OCI-LY1 (cell line): ENCODE data around the gene RBM46.

Experiments used
- H2AFZ ChIP-seq: fragments of 200-600 bp; sonication (generic), shearing (Covaris generic); 2 replicates; pipeline ENCODE4 v1.6.0; 2014; ENCODE audit warnings: antibody characterized with exemption, mild to moderate bottlenecking, low read length
- H3F3A ChIP-seq: fragments of 200-600 bp; sonication (generic), shearing (Covaris generic); 2 replicates; pipeline ENCODE4 v1.6.0; 2014; ENCODE audit warnings: mild to moderate bottlenecking, antibody characterized with exemption, low read length, moderate library complexity; ENCODE audit not compliant: insufficient read depth
- H3K27ac ChIP-seq: fragments of 200-600 bp; sonication (generic); 2 replicates; pipeline ENCODE4 v1.5.1; 2014; ENCODE audit warnings: low read length, mixed run types, mild to moderate bottlenecking, low read depth; ENCODE audit not compliant: poor library complexity, severe bottlenecking
- H3K27me3 ChIP-seq: fragments of 200-600 bp; sonication (generic); 2 replicates; pipeline ENCODE4 v1.6.0; 2014; ENCODE audit warnings: antibody characterized with exemption, mild to moderate bottlenecking, low read length, moderate library complexity; ENCODE audit not compliant: insufficient read depth
- H3K36me3 ChIP-seq: fragments of 200-600 bp; sonication (generic); 2 replicates; pipeline ENCODE4 v1.6.1; 2014; ENCODE audit warnings: mild to moderate bottlenecking, antibody characterized with exemption, low read length, moderate library complexity, mixed read lengths; ENCODE audit not compliant: insufficient read depth
- H3K4me1 ChIP-seq: fragments of 200-600 bp; sonication (generic); 2 replicates; pipeline ENCODE4 v1.5.1; 2014; ENCODE audit warnings: mild to moderate bottlenecking, low read length, moderate library complexity; ENCODE audit not compliant: insufficient read depth, severe bottlenecking
- H3K4me2 ChIP-seq: fragments of 200-600 bp; sonication (generic), shearing (Covaris generic); 2 replicates; pipeline ENCODE4 v1.6.1; 2014; ENCODE audit warnings: low read length
- H3K4me3 ChIP-seq: fragments of 200-600 bp; sonication (generic); 2 replicates; pipeline ENCODE4 v1.5.1; 2014; ENCODE audit warnings: low read length, low read depth, mild to moderate bottlenecking, mixed read lengths; ENCODE audit not compliant: poor library complexity, severe bottlenecking
- H3K79me2 ChIP-seq: fragments of 200-600 bp; shearing (Covaris generic); 2 replicates; pipeline ENCODE4 v1.6.1; 2016; ENCODE audit warnings: mixed run types, low read length, mixed read lengths; ENCODE audit not compliant: insufficient read depth
- H3K9ac ChIP-seq: fragments of 200-600 bp; sonication (generic), shearing (Covaris generic); 2 replicates; pipeline ENCODE4 v1.6.1; 2014; ENCODE audit warnings: mild to moderate bottlenecking, low read length, mixed read lengths
- H3K9me2 ChIP-seq: fragments of 200-600 bp; sonication (generic), shearing (Covaris generic); 2 replicates; pipeline ENCODE4 v1.6.1; 2014; ENCODE audit warnings: low read depth, mild to moderate bottlenecking, low read length, mixed read lengths
- H3K9me3 ChIP-seq: fragments of 200-600 bp; shearing (Covaris generic); 2 replicates; pipeline ENCODE4 v1.6.1; 2014; ENCODE audit warnings: low read length, mixed read lengths
- H4K20me1 ChIP-seq: fragments of 200-600 bp; sonication (generic), shearing (Covaris generic); 2 replicates; pipeline ENCODE4 v1.6.0; 2016; ENCODE audit warnings: mild to moderate bottlenecking, low read length; ENCODE audit not compliant: insufficient read depth
- CTCF ChIP-seq: fragments of 200-600 bp; sonication (generic), shearing (Covaris generic); IDR thresholded peaks from 2 replicates; pipeline ENCODE4 v1.5.1; 2017; ENCODE audit warnings: mild to moderate bottlenecking, antibody characterized with exemption, low read length, moderate library complexity, mixed read lengths
- EZH2 ChIP-seq: fragments of 200-600 bp; sonication (generic), shearing (Covaris generic); IDR thresholded peaks from 2 replicates; pipeline ENCODE4 v1.8.0; 2017; ENCODE audit warnings: borderline replicate concordance, mixed run types, mild to moderate bottlenecking, antibody characterized with exemption, low read length, moderate library complexity, mixed read lengths

RBM46 gene

GRCh38 chr4:154760895-154761294 is 20.2 kb upstream of the RBM46 start:
- TF ChIP-seq CTCF: no peak
- no peak for TF ChIP-seq EZH2
- Histone ChIP-seq H3K27me3 (no peaks in the 10 kb centered on the region), H3K9ac (no peak overlapping the region), H3F3A (no peaks in the 10 kb centered on the region), H3K79me2 (no peaks in the 10 kb centered on the region), H3K4me3 (no peak overlapping the region), H3K9me3 (no peaks in the 10 kb centered on the region), H3K9me2 (no peaks in the 10 kb centered on the region), H2AFZ (no peak overlapping the region), H4K20me1 (no peaks in the 10 kb centered on the region), H3K36me3 (no peaks in the 10 kb centered on the region), H3K4me2 (no peak overlapping the region), H3K4me1 (no peaks in the 10 kb centered on the region), H3K27ac (no peak overlapping the region)

- no peaks in the 10 kb centered on the region for H3K4me1 ChIP-seq
- no peak for TF ChIP-seq EZH2
- no peak for TF ChIP-seq CTCF
- no peak overlapping the region for H3K4me2 ChIP-seq
- H3K4me3 ChIP-seq: no peak overlapping the region
- H3K27ac ChIP-seq: no peak overlapping the region
- H3K27me3 ChIP-seq: no peaks in the 10 kb centered on the region
- H3K36me3 ChIP-seq: no peaks in the 10 kb centered on the region
- no peaks in the 10 kb centered on the region for H3K79me2 ChIP-seq
- no peaks in the 10 kb centered on the region for H4K20me1 ChIP-seq
- no peak overlapping the region for H3K9ac ChIP-seq
- H3K9me2 ChIP-seq: no peaks in the 10 kb centered on the region
- no peaks in the 10 kb centered on the region for H3K9me3 ChIP-seq
- no peaks in the 10 kb centered on the region for H3F3A ChIP-seq
- no peak overlapping the region for H2AFZ ChIP-seq
These were observed 2.8 kb upstream of the RBM46 start for GRCh38 chr4:154778264-154778663.

DNA sequence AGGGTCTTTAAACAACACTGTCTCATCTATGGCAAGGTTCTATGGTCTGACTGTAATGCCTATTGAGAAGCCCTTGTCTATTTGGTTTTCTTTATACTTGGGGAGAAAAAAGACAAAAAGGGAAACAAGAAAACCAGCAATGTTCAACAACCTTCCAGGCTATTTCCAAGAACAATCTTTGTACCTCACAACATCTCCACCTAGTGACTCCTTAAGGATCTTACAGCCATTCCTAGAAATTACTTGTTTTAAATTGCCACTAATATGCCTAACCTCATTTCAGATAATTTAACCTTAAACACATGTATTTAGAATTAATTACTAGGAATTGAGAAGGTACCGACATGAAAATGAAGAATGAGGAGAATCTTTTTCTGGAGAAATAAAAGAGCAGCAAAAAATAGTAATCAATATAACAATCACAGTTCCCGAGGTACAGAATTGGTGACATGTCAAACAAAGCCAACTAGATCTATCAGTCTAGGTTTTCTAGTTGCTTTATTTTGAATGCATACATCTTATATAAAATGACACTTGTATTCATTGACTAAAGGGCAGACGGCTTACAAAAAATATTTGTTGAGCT is 1.6 kb upstream of the RBM46 start:
- no peaks in the 10 kb centered on the region for H3K27me3 ChIP-seq
- no peak overlapping the region for H3K27ac ChIP-seq
- H2AFZ ChIP-seq: no peak overlapping the region
- H3K36me3 ChIP-seq: no peaks in the 10 kb centered on the region
- H3F3A ChIP-seq: no peaks in the 10 kb centered on the region
- no peak overlapping the region for H3K4me3 ChIP-seq
- no peak for TF ChIP-seq EZH2
- TF ChIP-seq CTCF: peak; percentile 28; the same call in 1 of the 2 replicates
- H3K9me2 ChIP-seq: no peaks in the 10 kb centered on the region
- no peaks in the 10 kb centered on the region for H3K4me1 ChIP-seq
- H3K9me3 ChIP-seq: no peaks in the 10 kb centered on the region
- H4K20me1 ChIP-seq: no peaks in the 10 kb centered on the region
- H3K4me2 ChIP-seq: no peak overlapping the region
- H3K9ac ChIP-seq: no peak overlapping the region
- H3K79me2 ChIP-seq: no peaks in the 10 kb centered on the region
